GM12865 (cell line): ENCODE measurements around the gene SCARF1.
A peak's percentile ranks its signal among the peaks of the same experiment; 100 is the strongest.

Experiments
- DNase-seq: peaks from one replicate; pipeline ENCODE4 v3.0.0; 2010; ENCODE audit warnings: low read depth
- H3K4me3 ChIP-seq: 2 replicates; pipeline ENCODE4 v1.5.1; 2011; ENCODE audit warnings: mild to moderate bottlenecking, low read depth, low read length, control low read depth
- CTCF ChIP-seq: IDR thresholded peaks from 2 replicates; pipeline ENCODE4 v1.5.1; 2011; ENCODE audit warnings: low read length, control low read depth, low read depth, inconsistent platforms; ENCODE audit not compliant: insufficient read depth; ENCODE audit errors: missing control alignments

The SCARF1 gene

GRCh38 chr17:1630662-1631061 is 14.9 kb downstream of the SCARF1 start:
- H3K4me3 ChIP-seq, result no peak overlapping the region
- no peak for DNase-seq
- no peak for TF ChIP-seq CTCF

GRCh38 chr17:1629504-1630310 is 15.8 kb downstream of the SCARF1 start:
- peak; percentile 84 for DNase-seq
- TF ChIP-seq CTCF, result peak; percentile 74

GRCh38 chr17:1628856-1629503 is 16.6 kb downstream of the SCARF1 start:
- DNase-seq, result peak; percentile 97
- H3K4me3 ChIP-seq, result peak overlapping the region; percentile 86
- peak; percentile 39 for TF ChIP-seq CTCF

More at GRCh38 chr17:1629504-1630310, 15.8 kb downstream of the SCARF1 start:
- peak overlapping the region; percentile 86 for H3K4me3 ChIP-seq

GRCh38 chr17:1627982-1628855 is 17.3 kb downstream of the SCARF1 start, which contains the start of gene SLC43A2:
SLC43A2 (minus strand) TSS chr17:1628834; CDS start chr17:1627874, 960 bp downstream.
- DNase-seq, result peak; percentile 91
- no peak for TF ChIP-seq CTCF
- H3K4me3 ChIP-seq, result peak within 1 kb of the TSS; percentile 86

GRCh38 chr17:1627182-1627981 is 18.1 kb downstream of the SCARF1 start:
- peak overlapping the region; percentile 86 for H3K4me3 ChIP-seq
- DNase-seq, result peak; percentile 57
- TF ChIP-seq CTCF, result no peak

GRCh38 chr17:1626333-1626732 is 19.2 kb downstream of the SCARF1 start:
- no peak overlapping the region for H3K4me3 ChIP-seq
- no peak for DNase-seq
- TF ChIP-seq CTCF, result no peak
